Medulla oblongata (tissue), 1 donor: ENCODE measurements around the gene MAN2C1.

Source experiments
- DNase-seq: peaks from one replicate; pipeline ENCODE4 v3.0.0-alpha.2; 2015; ENCODE audit errors: extremely low spot score

MAN2C1 gene

GRCh38 chr15:75309711-75310110, 58.7 kb downstream of the MAN2C1 start:
- DNase-seq = no peak

GRCh38 chr15:75307778-75308390, 60.5 kb downstream of the MAN2C1 start:
- DNase-seq = no peak

- no peak for DNase-seq
Observed at GRCh38 chr15:75306188-75306587, 62.2 kb downstream of the MAN2C1 start.
